HEK293 (cell line): ENCODE measurements around the gene TOMM70.

Experiments used
- HOXA7 ChIP-seq: sonication (generic); formaldehyde crosslinking; IDR thresholded peaks from 2 replicates; pipeline ENCODE4 v1.8.1; 2022; ENCODE audit warnings: missing genetic modification reagents, borderline replicate concordance
- KLF8 ChIP-seq: fragments of 450-650 bp; formaldehyde crosslinking; IDR thresholded peaks from 2 replicates; pipeline ENCODE4 v1.5.1; 2016; ENCODE audit warnings: missing biosample characterization, missing genetic modification characterization
- KLF9 ChIP-seq: fragments of 450-650 bp; formaldehyde crosslinking; IDR thresholded peaks from 2 replicates; pipeline ENCODE4 v1.5.1; 2016; ENCODE audit warnings: missing biosample characterization, missing genetic modification characterization, low read depth
- OSR2 ChIP-seq: fragments of 450-650 bp; formaldehyde crosslinking; IDR thresholded peaks from 2 replicates; pipeline ENCODE4 v1.5.1; 2016; ENCODE audit warnings: missing biosample characterization, missing genetic modification characterization
- SP2 ChIP-seq: fragments of 450-650 bp; formaldehyde crosslinking; IDR thresholded peaks from 2 replicates; pipeline ENCODE4 v1.5.1; 2016; ENCODE audit warnings: missing biosample characterization, missing genetic modification characterization
- SP7 ChIP-seq: fragments of 450-650 bp; formaldehyde crosslinking; IDR thresholded peaks from 2 replicates; pipeline ENCODE4 v1.5.1; 2016; ENCODE audit warnings: missing biosample characterization, missing genetic modification characterization
- ZBTB21 ChIP-seq: fragments of 450-650 bp; formaldehyde crosslinking; IDR thresholded peaks from 2 replicates; pipeline ENCODE4 v1.5.1; 2017; ENCODE audit warnings: missing biosample characterization, missing genetic modification characterization
- ZBTB48 ChIP-seq: fragments of 450-650 bp; formaldehyde crosslinking; IDR thresholded peaks from 2 replicates; pipeline ENCODE4 v1.5.1; 2016; ENCODE audit warnings: missing biosample characterization, missing genetic modification characterization
- ZFP37 ChIP-seq: fragments of 450-650 bp; formaldehyde crosslinking; IDR thresholded peaks from 2 replicates; pipeline ENCODE4 v1.5.1; 2016; ENCODE audit warnings: missing biosample characterization, missing genetic modification characterization
- ZNF155 ChIP-seq: fragments of 450-650 bp; formaldehyde crosslinking; IDR thresholded peaks from 2 replicates; pipeline ENCODE4 v1.5.1; 2016; ENCODE audit warnings: missing biosample characterization, missing genetic modification characterization
- ZNF157 ChIP-seq: fragments of 450-650 bp; formaldehyde crosslinking; IDR thresholded peaks from 2 replicates; pipeline ENCODE4 v1.5.1; 2016; ENCODE audit warnings: missing biosample characterization, missing genetic modification characterization
- ZNF169 ChIP-seq: fragments of 450-650 bp; formaldehyde crosslinking; IDR thresholded peaks from 2 replicates; pipeline ENCODE4 v1.5.1; 2016; ENCODE audit warnings: missing biosample characterization, missing genetic modification characterization
- ZNF175 ChIP-seq: fragments of 450-650 bp; formaldehyde crosslinking; IDR thresholded peaks from 2 replicates; pipeline ENCODE4 v1.5.1; 2016; ENCODE audit warnings: missing biosample characterization, missing genetic modification characterization
- ZNF248 ChIP-seq: fragments of 450-650 bp; formaldehyde crosslinking; IDR thresholded peaks from 2 replicates; pipeline ENCODE4 v1.5.1; 2017; ENCODE audit warnings: missing biosample characterization, missing genetic modification characterization
- ZNF266 ChIP-seq: fragments of 450-650 bp; formaldehyde crosslinking; IDR thresholded peaks from 2 replicates; pipeline ENCODE4 v1.5.1; 2016; ENCODE audit warnings: missing biosample characterization, missing genetic modification characterization, low read depth
- ZNF311 ChIP-seq: fragments of 450-650 bp; formaldehyde crosslinking; IDR thresholded peaks from 2 replicates; pipeline ENCODE4 v1.5.1; 2017; ENCODE audit warnings: missing biosample characterization, missing genetic modification characterization, borderline replicate concordance
- ZNF335 ChIP-seq: fragments of 450-650 bp; formaldehyde crosslinking; conservative IDR thresholded peaks from 2 replicates; pipeline ENCODE4 v1.5.1; 2016; ENCODE audit warnings: missing biosample characterization, missing genetic modification characterization
- ZNF354C ChIP-seq: fragments of 450-650 bp; formaldehyde crosslinking; IDR thresholded peaks from 2 replicates; pipeline ENCODE4 v1.5.1; 2016; ENCODE audit warnings: missing biosample characterization, missing genetic modification characterization, low read depth, borderline replicate concordance
- ZNF37A ChIP-seq: fragments of 450-650 bp; IDR thresholded peaks from 2 replicates; pipeline ENCODE4 v1.5.1; 2018; ENCODE audit warnings: missing biosample characterization, missing genetic modification characterization
- ZNF416 ChIP-seq: fragments of 450-650 bp; formaldehyde crosslinking; IDR thresholded peaks from 2 replicates; pipeline ENCODE4 v1.5.1; 2016; ENCODE audit warnings: missing biosample characterization, missing genetic modification characterization
- ZNF426 ChIP-seq: fragments of 450-650 bp; formaldehyde crosslinking; IDR thresholded peaks from 2 replicates; pipeline ENCODE4 v1.5.1; 2017; ENCODE audit warnings: missing biosample characterization, missing genetic modification characterization, mild to moderate bottlenecking, inconsistent platforms, moderate library complexity
- ZNF48 ChIP-seq: fragments of 450-650 bp; formaldehyde crosslinking; IDR thresholded peaks from 2 replicates; pipeline ENCODE4 v1.5.1; 2016; ENCODE audit warnings: missing biosample characterization, missing genetic modification characterization
- ZNF555 ChIP-seq: fragments of 450-650 bp; formaldehyde crosslinking; conservative IDR thresholded peaks from 2 replicates; pipeline ENCODE4 v1.5.1; 2017; ENCODE audit warnings: missing biosample characterization, mild to moderate bottlenecking, missing genetic modification characterization, inconsistent platforms
- ZNF596 ChIP-seq: fragments of 450-650 bp; IDR thresholded peaks from 2 replicates; pipeline ENCODE4 v1.5.0; 2018; ENCODE audit warnings: missing biosample characterization, mild to moderate bottlenecking, missing genetic modification characterization, moderate library complexity
- ZNF600 ChIP-seq: fragments of 450-650 bp; formaldehyde crosslinking; IDR thresholded peaks from 2 replicates; pipeline ENCODE4 v1.5.1; 2016; ENCODE audit warnings: missing biosample characterization, missing genetic modification characterization
- ZNF654 ChIP-seq: fragments of 450-650 bp; formaldehyde crosslinking; IDR thresholded peaks from 2 replicates; pipeline ENCODE4 v1.5.1; 2016; ENCODE audit warnings: low read depth, missing biosample characterization, missing genetic modification characterization
- ZNF776 ChIP-seq: fragments of 450-650 bp; formaldehyde crosslinking; IDR thresholded peaks from 2 replicates; pipeline ENCODE4 v1.5.0; 2017; ENCODE audit warnings: missing biosample characterization, missing genetic modification characterization, borderline replicate concordance
- ZNF791 ChIP-seq: fragments of 450-650 bp; formaldehyde crosslinking; IDR thresholded peaks from 2 replicates; pipeline ENCODE4 v1.5.1; 2016; ENCODE audit warnings: missing biosample characterization, missing genetic modification characterization
- TF ChIP-seq, protein P1 (sequence below): fragments of 450-650 bp; IDR thresholded peaks from 2 replicates; pipeline ENCODE4 v1.5.1; 2018; ENCODE audit warnings: missing biosample characterization, missing genetic modification characterization
- TF ChIP-seq, protein P2 (sequence below): fragments of 450-650 bp; formaldehyde crosslinking; IDR thresholded peaks from 2 replicates; pipeline ENCODE4; 2016; ENCODE audit warnings: missing biosample characterization, missing genetic modification characterization
- TF ChIP-seq, protein P3 (sequence below): IDR thresholded peaks from 2 replicates; pipeline ENCODE4 v1.6.1; 2011; ENCODE audit warnings: mild to moderate bottlenecking, low read depth, low read length, borderline replicate concordance
- TF ChIP-seq, protein P4 (sequence below): fragments of 450-650 bp; formaldehyde crosslinking; IDR thresholded peaks from 2 replicates; pipeline ENCODE4 v1.5.1; 2016; ENCODE audit warnings: missing biosample characterization, missing genetic modification characterization
- TF ChIP-seq, protein P5 (sequence below): fragments of 450-650 bp; formaldehyde crosslinking; IDR thresholded peaks from 2 replicates; pipeline ENCODE4 v1.5.1; 2016; ENCODE audit warnings: missing biosample characterization, missing genetic modification characterization, borderline replicate concordance

TOMM70 gene

DNA sequence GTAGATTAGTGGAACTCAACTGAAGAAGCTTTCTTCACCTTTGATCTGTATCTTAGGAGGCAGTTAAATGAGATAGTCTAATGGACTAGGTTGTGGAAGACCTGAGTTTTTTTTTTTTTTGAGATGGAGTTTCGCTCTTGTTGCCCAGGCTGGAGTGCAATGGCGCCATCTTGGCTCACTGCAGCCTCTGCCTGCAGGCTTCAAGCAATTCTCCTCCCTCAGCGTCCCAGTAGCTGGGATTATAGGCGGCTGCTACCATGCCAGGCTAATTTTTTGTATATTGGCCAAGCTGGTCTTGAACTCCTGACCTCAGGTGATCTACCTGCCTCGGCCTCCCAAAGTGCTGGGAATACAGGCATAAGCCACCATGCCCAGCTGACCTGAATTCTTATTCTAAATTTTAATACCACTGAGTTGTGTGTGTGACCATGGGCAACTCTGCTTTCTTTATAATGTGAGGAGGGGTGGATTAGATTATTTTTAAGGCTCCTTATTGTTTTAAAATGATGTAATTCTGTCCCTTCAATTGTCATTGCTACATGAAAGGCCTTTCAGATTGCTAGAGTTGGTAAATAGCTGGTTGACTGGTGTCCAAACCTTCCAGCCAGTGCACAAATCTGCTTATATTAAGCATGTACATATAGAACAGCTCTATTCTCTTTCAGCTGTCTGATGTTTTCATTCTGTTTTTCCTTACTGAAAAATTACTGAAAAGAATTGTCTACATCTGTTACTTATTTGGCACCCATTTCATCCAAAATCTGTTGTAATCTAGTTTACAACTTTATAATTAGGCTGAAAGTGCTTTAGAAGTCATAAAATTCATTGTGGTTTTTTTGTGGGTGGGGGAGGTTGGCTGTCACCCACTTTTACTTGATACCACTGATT, 2.7 kb upstream of the TOMM70 start (continued):
- TF ChIP-seq, protein P1, sequence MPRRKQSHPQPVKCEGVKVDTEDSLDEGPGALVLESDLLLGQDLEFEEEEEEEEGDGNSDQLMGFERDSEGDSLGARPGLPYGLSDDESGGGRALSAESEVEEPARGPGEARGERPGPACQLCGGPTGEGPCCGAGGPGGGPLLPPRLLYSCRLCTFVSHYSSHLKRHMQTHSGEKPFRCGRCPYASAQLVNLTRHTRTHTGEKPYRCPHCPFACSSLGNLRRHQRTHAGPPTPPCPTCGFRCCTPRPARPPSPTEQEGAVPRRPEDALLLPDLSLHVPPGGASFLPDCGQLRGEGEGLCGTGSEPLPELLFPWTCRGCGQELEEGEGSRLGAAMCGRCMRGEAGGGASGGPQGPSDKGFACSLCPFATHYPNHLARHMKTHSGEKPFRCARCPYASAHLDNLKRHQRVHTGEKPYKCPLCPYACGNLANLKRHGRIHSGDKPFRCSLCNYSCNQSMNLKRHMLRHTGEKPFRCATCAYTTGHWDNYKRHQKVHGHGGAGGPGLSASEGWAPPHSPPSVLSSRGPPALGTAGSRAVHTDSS (tag by site-specific recombination): no peak
- TF ChIP-seq ZNF596 (tag by site-specific recombination) (no peak), SP2 (tag by site-specific recombination) (no peak), ZNF175 (tag by site-specific recombination) (no peak), ZNF426 (no peak), ZNF654 (tag by site-specific recombination) (no peak), OSR2 (tag by site-specific recombination) (peak; percentile 56; the same call in 1 of the 2 replicates), SP7 (tag by site-specific recombination) (no peak), ZNF555 (tag by site-specific recombination) (no peak), KLF9 (tag by site-specific recombination) (no peak), ZNF37A (tag by site-specific recombination) (no peak), ZNF169 (no peak), ZNF266 (tag by site-specific recombination) (no peak), ZBTB21 (tag by site-specific recombination) (no peak), ZNF155 (no peak), ZNF776 (tag by site-specific recombination) (no peak), ZNF335 (peak; percentile 95), HOXA7 (CRISPR knock-in tag) (no peak), ZNF48 (tag by site-specific recombination) (no peak), ZBTB48 (tag by site-specific recombination) (no peak), ZNF416 (no peak), ZNF600 (tag by site-specific recombination) (peak; percentile 32; the same call in 1 of the 2 replicates), ZNF791 (tag by site-specific recombination) (no peak), ZNF248 (tag by site-specific recombination) (no peak), ZNF157 (tag by site-specific recombination) (no peak), ZNF311 (tag by site-specific recombination) (no peak), ZNF354C (no peak), ZFP37 (tag by site-specific recombination) (no peak), KLF8 (tag by site-specific recombination) (no peak)
- TF ChIP-seq, protein P2, sequence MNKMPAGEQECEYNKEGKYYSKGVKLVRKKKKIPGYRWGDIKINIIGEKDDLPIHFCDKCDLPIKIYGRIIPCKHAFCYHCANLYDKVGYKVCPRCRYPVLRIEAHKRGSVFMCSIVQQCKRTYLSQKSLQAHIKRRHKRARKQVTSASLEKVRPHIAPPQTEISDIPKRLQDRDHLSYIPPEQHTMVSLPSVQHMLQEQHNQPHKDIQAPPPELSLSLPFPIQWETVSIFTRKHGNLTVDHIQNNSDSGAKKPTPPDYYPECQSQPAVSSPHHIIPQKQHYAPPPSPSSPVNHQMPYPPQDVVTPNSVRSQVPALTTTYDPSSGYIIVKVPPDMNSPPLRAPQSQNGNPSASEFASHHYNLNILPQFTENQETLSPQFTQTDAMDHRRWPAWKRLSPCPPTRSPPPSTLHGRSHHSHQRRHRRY (tag by site-specific recombination): no peak
- TF ChIP-seq, protein P3, sequence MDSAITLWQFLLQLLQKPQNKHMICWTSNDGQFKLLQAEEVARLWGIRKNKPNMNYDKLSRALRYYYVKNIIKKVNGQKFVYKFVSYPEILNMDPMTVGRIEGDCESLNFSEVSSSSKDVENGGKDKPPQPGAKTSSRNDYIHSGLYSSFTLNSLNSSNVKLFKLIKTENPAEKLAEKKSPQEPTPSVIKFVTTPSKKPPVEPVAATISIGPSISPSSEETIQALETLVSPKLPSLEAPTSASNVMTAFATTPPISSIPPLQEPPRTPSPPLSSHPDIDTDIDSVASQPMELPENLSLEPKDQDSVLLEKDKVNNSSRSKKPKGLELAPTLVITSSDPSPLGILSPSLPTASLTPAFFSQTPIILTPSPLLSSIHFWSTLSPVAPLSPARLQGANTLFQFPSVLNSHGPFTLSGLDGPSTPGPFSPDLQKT: no peak
- TF ChIP-seq, protein P4, sequence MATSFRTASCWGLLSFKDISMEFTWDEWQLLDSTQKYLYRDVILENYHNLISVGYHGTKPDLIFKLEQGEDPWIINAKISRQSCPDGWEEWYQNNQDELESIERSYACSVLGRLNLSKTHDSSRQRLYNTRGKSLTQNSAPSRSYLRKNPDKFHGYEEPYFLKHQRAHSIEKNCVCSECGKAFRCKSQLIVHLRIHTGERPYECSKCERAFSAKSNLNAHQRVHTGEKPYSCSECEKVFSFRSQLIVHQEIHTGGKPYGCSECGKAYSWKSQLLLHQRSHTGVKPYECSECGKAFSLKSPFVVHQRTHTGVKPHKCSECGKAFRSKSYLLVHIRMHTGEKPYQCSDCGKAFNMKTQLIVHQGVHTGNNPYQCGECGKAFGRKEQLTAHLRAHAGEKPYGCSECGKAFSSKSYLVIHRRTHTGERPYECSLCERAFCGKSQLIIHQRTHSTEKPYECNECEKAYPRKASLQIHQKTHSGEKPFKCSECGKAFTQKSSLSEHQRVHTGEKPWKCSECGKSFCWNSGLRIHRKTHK (tag by site-specific recombination): no peak
- TF ChIP-seq, protein P5, sequence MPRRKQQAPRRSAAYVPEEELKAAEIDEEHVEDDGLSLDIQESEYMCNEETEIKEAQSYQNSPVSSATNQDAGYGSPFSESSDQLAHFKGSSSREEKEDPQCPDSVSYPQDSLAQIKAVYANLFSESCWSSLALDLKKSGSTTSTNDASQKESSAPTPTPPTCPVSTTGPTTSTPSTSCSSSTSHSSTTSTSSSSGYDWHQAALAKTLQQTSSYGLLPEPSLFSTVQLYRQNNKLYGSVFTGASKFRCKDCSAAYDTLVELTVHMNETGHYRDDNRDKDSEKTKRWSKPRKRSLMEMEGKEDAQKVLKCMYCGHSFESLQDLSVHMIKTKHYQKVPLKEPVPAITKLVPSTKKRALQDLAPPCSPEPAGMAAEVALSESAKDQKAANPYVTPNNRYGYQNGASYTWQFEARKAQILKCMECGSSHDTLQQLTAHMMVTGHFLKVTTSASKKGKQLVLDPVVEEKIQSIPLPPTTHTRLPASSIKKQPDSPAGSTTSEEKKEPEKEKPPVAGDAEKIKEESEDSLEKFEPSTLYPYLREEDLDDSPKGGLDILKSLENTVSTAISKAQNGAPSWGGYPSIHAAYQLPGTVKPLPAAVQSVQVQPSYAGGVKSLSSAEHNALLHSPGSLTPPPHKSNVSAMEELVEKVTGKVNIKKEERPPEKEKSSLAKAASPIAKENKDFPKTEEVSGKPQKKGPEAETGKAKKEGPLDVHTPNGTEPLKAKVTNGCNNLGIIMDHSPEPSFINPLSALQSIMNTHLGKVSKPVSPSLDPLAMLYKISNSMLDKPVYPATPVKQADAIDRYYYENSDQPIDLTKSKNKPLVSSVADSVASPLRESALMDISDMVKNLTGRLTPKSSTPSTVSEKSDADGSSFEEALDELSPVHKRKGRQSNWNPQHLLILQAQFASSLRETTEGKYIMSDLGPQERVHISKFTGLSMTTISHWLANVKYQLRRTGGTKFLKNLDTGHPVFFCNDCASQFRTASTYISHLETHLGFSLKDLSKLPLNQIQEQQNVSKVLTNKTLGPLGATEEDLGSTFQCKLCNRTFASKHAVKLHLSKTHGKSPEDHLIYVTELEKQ: no peak
